ENCODE measurements around the gene HERC2. TPM values are rescaled to one million over a fixed set of nuclear protein-coding genes. Genes with fewer than 3 reads are reported as not detected.

Gene HERC2
- total and polyA plus RNA-seq, 9 of the 15 experiments (the other 6 are each of a cell fraction or from before 2014, with no cell fraction given) = 10.6 to 84.0 (median 42.6) TPM

DNA sequence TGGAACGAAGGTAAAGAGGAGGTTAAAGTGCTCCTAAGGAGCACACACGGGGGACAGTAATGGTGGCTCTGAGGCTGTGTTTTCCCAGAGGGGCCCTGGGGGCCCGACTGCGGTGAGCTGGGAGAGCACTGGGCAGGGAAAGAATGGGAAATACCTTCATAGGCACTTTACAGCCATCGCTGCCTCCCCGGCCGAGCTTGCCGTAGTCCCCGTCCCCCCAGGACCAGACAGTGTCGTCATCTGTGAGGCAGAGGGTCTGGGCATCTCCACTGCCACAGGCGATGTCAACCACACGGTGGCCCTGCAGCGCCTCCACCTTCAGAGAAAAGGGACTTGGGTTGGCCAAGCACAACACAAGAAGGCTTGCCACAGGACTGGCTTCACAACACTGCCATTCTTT lies 190.0 kb downstream of the HERC2 start:
- no peaks in the 10 kb centered on the region for H3K9me1 ChIP-seq (ENCODE audit: control insufficient read depth, insufficient read depth, low read length)
- H3K79me2 ChIP-seq (ENCODE audit: control insufficient read depth, insufficient read depth, low read length) = no peaks in the 10 kb centered on the region; the same call in 2 of the 3 replicates
- H3K4me2 ChIP-seq (ENCODE audit: insufficient read depth, low read length) = no peak overlapping the region
- no peak overlapping the region for H2AFZ ChIP-seq (ENCODE audit: low read depth, low read length)
- ATAC-seq (no peak), DNase-seq (ENCODE audit: extremely low read depth in 1 of 4, low spot score in 3 of 4) (no peak), FAIRE-seq (no peak)
- ChIA-PET CTCF (ENCODE audit: low intra/inter-chr PET ratio) (no interaction called here), POLR2A (no interaction called here)
- H3K36me3 ChIP-seq (ENCODE audit: control insufficient read depth, insufficient read depth, low read length) = peaks cover 82% of the 10 kb centered on the region
- no peaks in the 10 kb centered on the region for H3K4me1 ChIP-seq (replicated peaks in 1 of 2; ENCODE audit: control insufficient read depth in 2 of 2, insufficient read depth in 2 of 2, low read length in 2 of 2)
- no peak overlapping the region for H3K27ac ChIP-seq (ENCODE audit: extremely low read depth, low read depth, low read length)
- in situ Hi-C loops (cut with MboI) = no loop called here
- WGBS (ENCODE audit: insufficient coverage, low coverage, missing lambda C conversion rate) = 90% methylated on average over 11 of the region's 13 CpGs
- intact Hi-C loops (cut with micrococcal nuclease) = no loop called here
- TF ChIP-seq ZMIZ1 (IDR thresholded peaks at IDR 0.05; ENCODE audit: low read depth in 2 of 2, low read length in 2 of 2) (no peak), EZH2 (IDR thresholded peaks at IDR 0.05; ENCODE audit: borderline replicate concordance, low read depth, low read length) (no peak), MAFK (IDR thresholded peaks at IDR 0.05; ENCODE audit: low read length) (no peak), LARP7 (IDR thresholded peaks at IDR 0.05) (no peak), ZFPM2 (CRISPR knock-in tag; IDR thresholded peaks at IDR 0.05) (no peak)
- BruUV-seq (replicated peaks) = no TSS peak
- H3K9me3 ChIP-seq (replicated peaks; ENCODE audit: control insufficient read depth, insufficient read depth, low read depth, low read length) = no peaks in the 10 kb centered on the region
- H4K20me1 ChIP-seq (replicated peaks; ENCODE audit: control insufficient read depth, insufficient read depth, low read length) = no peaks in the 10 kb centered on the region; the same call in 1 of the 2 replicates
- no peak overlapping the region for H3K4me3 ChIP-seq
- H3K9ac ChIP-seq (ENCODE audit: insufficient read depth in 1 of 2, low read depth in 2 of 2, low read length in 2 of 2) = no peak overlapping the region
- no peaks in the 10 kb centered on the region for H3K27me3 ChIP-seq (ENCODE audit: control insufficient read depth in 2 of 2, insufficient read depth in 2 of 2, low read length in 2 of 2)
